ENCODE data around the gene SNX19. TPM values are rescaled to one million over a fixed set of nuclear protein-coding genes. Genes with fewer than 3 reads are reported as not detected.

Gene SNX19
- total RNA-seq, 1 donor from 2014 or later: 72.2 TPM

DNA sequence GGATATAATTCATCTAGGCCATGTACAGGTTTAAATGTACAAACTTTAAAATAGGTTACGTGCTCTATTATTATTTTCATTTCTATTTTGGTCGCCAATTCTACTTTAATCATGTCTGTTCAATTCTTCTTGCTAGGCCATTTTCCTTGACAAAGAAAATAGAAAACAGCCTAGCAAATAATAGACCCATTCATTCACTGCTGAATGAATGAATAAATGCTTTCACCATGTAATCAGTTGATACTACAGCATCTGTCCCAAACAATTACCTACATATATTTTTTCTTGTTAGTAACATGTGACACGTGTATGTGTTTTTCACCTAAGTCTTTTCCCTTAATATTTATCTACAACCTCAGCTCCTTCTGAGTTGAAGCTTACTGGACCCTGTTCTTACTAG lies 27.5 kb downstream of the SNX19 start:
- DNase-seq (no peak), ATAC-seq (no peak)
- no peaks in the 10 kb centered on the region for H3K9me3 ChIP-seq
- no peak overlapping the region for H3K27ac ChIP-seq
- TF ChIP-seq, protein P1, sequence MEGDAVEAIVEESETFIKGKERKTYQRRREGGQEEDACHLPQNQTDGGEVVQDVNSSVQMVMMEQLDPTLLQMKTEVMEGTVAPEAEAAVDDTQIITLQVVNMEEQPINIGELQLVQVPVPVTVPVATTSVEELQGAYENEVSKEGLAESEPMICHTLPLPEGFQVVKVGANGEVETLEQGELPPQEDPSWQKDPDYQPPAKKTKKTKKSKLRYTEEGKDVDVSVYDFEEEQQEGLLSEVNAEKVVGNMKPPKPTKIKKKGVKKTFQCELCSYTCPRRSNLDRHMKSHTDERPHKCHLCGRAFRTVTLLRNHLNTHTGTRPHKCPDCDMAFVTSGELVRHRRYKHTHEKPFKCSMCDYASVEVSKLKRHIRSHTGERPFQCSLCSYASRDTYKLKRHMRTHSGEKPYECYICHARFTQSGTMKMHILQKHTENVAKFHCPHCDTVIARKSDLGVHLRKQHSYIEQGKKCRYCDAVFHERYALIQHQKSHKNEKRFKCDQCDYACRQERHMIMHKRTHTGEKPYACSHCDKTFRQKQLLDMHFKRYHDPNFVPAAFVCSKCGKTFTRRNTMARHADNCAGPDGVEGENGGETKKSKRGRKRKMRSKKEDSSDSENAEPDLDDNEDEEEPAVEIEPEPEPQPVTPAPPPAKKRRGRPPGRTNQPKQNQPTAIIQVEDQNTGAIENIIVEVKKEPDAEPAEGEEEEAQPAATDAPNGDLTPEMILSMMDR (IDR thresholded peaks at IDR 0.05): no peak
- H3K27me3 ChIP-seq: no peaks in the 10 kb centered on the region
- no peak overlapping the region for H3K4me3 ChIP-seq
- peaks cover 9% of the 10 kb centered on the region for H3K4me1 ChIP-seq
- H3K36me3 ChIP-seq: peaks cover 47% of the 10 kb centered on the region
- intact Hi-C loops (cut with DNase I): no loop called here

DNA sequence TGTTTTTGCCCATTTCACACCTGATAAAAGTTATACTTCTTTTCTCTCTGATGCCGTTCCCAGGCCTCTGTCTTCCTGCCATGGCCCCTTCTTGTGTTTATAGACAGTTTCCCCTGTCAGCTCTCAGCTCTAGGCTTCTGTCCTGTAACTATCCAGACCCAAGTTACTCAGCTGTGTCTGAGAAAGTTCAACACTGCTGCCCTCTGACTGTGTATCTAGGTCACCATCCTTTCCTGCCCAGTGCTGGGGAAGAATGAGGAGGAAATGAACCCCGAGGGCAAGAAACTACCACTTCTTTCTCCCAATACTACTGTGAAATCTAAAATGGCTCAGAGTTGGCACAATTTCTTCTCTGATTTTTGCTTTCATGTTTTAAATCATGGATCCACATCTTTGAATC lies 29.6 kb downstream of the SNX19 start:
- intact Hi-C loops (cut with DNase I): no loop called here
- DNase-seq (no peak), ATAC-seq (peak; percentile 33)
- peak overlapping the region; percentile 4 for H3K27ac ChIP-seq
- peaks cover 45% of the 10 kb centered on the region for H3K36me3 ChIP-seq
- no peaks in the 10 kb centered on the region for H3K9me3 ChIP-seq
- no peaks in the 10 kb centered on the region for H3K27me3 ChIP-seq
- TF ChIP-seq, protein P1 (IDR thresholded peaks at IDR 0.05): no peak
- H3K4me1 ChIP-seq: peaks cover 7% of the 10 kb centered on the region
- no peak overlapping the region for H3K4me3 ChIP-seq

DNA sequence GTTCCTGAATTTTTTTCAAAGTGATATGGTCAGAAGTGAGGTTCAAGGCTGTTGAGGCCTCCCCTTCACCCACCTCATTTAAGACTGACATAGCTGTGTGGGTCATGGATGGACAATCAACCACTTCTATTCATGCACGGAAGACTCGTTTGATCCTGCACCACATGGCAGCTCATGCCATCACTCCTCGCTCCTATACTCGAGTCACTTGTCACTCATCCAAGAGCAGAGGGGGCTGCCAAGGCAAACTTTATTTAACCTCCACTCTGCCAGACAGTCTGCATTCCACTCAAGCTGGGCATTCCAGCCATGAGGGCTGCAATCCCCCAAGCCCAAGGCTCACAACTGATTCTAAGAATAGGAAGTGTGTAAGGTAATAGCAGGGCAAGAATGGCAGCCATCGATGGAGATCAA lies 34.1 kb downstream of the SNX19 start:
- H3K9me3 ChIP-seq: no peaks in the 10 kb centered on the region
- DNase-seq (no peak), ATAC-seq (peak; percentile 24)
- H3K27me3 ChIP-seq: no peaks in the 10 kb centered on the region
- no peak overlapping the region for H3K4me3 ChIP-seq
- peaks cover 3% of the 10 kb centered on the region for H3K4me1 ChIP-seq
- no peak overlapping the region for H3K27ac ChIP-seq
- TF ChIP-seq, protein P1 (IDR thresholded peaks at IDR 0.05): no peak
- H3K36me3 ChIP-seq: peaks cover 79% of the 10 kb centered on the region
- intact Hi-C loops (cut with DNase I): no loop called here

DNA sequence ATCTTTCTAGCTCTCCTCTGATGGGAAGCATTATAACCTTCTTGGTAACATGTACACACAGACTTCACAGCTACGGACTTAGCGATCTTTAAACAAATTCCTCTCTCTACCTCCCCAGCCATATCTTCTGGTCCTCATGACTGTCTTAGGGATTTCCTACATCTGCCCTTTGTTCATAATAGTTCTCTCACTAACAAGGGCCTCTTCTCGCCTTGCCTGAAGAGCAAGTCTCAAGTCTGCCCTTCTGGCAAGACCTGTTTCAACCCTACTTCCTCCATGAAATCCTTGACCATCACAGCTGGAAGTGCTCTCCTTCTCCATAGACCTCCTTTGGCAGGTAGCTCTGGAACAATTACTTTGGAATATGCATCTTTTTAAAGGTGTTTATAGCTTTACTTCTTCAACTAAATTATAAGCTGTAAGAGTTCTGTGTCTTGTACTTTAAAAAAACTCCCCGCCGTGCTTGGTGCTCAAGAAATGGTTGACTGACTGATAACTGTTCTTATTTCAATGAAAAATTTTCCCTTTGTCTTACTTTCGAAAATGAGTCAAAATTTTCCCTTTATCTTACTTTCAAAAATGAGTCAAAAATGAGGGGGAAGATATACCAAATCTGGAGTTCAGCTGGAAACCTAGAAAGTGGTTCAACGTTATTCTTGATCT lies 34.7 kb downstream of the SNX19 start:
- Histone ChIP-seq H3K36me3 (peaks cover 83% of the 10 kb centered on the region), H3K4me3 (no peak overlapping the region), H3K9me3 (no peaks in the 10 kb centered on the region), H3K27ac (no peak overlapping the region), H3K4me1 (peaks cover 3% of the 10 kb centered on the region), H3K27me3 (no peaks in the 10 kb centered on the region)
- DNase-seq (no peak), ATAC-seq (no peak)
- TF ChIP-seq, protein P1 (IDR thresholded peaks at IDR 0.05): no peak
- intact Hi-C loops (cut with DNase I): no loop called here

DNA sequence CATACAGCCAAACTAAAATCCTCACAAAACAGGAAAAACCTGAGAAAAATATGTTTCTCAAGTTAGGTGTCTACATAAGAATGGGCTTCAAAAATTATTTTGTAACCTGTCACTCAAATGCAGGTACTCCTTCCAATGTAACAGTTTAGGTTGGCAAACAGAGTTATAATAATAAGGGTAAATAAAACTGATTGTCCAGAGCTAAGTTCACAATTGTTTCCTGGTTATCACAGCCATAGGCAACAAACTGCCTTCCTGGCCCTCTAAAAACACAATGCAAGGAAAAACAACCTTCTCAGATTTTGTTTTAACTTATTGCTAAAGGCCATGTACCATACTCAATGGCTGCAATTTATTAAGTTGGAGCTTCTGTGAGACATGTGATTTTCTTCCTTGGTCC lies 36.4 kb downstream of the SNX19 start:
- Histone ChIP-seq H3K27me3 (no peaks in the 10 kb centered on the region), H3K36me3 (peaks cover 91% of the 10 kb centered on the region), H3K9me3 (no peaks in the 10 kb centered on the region), H3K27ac (no peak overlapping the region), H3K4me1 (peaks cover 3% of the 10 kb centered on the region), H3K4me3 (no peak overlapping the region)
- DNase-seq (no peak), ATAC-seq (no peak)
- intact Hi-C loops (cut with DNase I): no loop called here
- TF ChIP-seq, protein P1 (IDR thresholded peaks at IDR 0.05): no peak

Measured in upper lobe of right lung (tissue), 1 donor.